ENCODE measurements around the gene ABI3BP.

ABI3BP gene

DNA sequence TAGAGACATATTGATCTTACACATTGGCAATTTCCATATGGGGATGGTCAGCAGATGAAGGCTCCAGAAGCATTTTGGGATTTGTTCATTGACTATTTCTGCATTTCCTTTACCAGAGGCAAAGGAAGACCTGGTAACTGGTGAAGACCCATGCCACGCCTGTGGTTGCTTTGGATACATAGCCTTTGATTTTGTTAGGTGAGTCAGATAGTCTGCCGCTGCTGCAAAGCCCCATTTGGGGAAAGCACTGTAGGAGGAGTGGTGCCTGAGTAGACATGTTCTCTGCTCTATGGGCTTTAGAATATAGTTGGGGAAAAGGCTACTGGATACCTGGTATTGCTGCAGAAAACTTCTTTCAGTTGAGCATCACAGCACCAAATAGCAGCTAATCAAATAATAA, 227.2 kb downstream of the ABI3BP start:
- no peaks in the 10 kb centered on the region for H3K36me3 ChIP-seq (replicated peaks; ENCODE audit: insufficient read depth, low read length)
- DNase-seq: no peak
- H4K20me1 ChIP-seq (ENCODE audit: insufficient read depth, low read length): no peaks in the 10 kb centered on the region
- H3K27me3 ChIP-seq (replicated peaks; ENCODE audit: insufficient read depth, low read length): no peaks in the 10 kb centered on the region
- H3K4me1 ChIP-seq (ENCODE audit: low read length): peaks cover 10% of the 10 kb centered on the region
- no peaks in the 10 kb centered on the region for H3K9me2 ChIP-seq (replicated peaks; ENCODE audit: insufficient read depth, low read length)
- H3K4me2 ChIP-seq (ENCODE audit: low read depth, low read length): no peak overlapping the region
- H3K9me3 ChIP-seq (replicated peaks; ENCODE audit: insufficient read depth, low read length): no peaks in the 10 kb centered on the region
- peaks cover 3% of the 10 kb centered on the region for H3F3A ChIP-seq (ENCODE audit: insufficient read depth, low read length)
- no peak overlapping the region for H3K27ac ChIP-seq (ENCODE audit: low read length)
- TF ChIP-seq EZH2phosphoT487 (IDR thresholded peaks at IDR 0.05; ENCODE audit: low read length) (no peak), EZH2 (optimal IDR thresholded peaks at IDR 0.05; ENCODE audit: low read depth, low read length) (no peak)
- TF ChIP-seq, protein P1, sequence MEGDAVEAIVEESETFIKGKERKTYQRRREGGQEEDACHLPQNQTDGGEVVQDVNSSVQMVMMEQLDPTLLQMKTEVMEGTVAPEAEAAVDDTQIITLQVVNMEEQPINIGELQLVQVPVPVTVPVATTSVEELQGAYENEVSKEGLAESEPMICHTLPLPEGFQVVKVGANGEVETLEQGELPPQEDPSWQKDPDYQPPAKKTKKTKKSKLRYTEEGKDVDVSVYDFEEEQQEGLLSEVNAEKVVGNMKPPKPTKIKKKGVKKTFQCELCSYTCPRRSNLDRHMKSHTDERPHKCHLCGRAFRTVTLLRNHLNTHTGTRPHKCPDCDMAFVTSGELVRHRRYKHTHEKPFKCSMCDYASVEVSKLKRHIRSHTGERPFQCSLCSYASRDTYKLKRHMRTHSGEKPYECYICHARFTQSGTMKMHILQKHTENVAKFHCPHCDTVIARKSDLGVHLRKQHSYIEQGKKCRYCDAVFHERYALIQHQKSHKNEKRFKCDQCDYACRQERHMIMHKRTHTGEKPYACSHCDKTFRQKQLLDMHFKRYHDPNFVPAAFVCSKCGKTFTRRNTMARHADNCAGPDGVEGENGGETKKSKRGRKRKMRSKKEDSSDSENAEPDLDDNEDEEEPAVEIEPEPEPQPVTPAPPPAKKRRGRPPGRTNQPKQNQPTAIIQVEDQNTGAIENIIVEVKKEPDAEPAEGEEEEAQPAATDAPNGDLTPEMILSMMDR (IDR thresholded peaks at IDR 0.05; ENCODE audit: low read length): no peak
- no peaks in the 10 kb centered on the region for H3K79me2 ChIP-seq (ENCODE audit: low read length)
- H2AFZ ChIP-seq (ENCODE audit: low read length): no peak overlapping the region
- H3K4me3 ChIP-seq (ENCODE audit: low read length): no peak overlapping the region
- H3K9ac ChIP-seq (ENCODE audit: low read length): no peak overlapping the region

DNA sequence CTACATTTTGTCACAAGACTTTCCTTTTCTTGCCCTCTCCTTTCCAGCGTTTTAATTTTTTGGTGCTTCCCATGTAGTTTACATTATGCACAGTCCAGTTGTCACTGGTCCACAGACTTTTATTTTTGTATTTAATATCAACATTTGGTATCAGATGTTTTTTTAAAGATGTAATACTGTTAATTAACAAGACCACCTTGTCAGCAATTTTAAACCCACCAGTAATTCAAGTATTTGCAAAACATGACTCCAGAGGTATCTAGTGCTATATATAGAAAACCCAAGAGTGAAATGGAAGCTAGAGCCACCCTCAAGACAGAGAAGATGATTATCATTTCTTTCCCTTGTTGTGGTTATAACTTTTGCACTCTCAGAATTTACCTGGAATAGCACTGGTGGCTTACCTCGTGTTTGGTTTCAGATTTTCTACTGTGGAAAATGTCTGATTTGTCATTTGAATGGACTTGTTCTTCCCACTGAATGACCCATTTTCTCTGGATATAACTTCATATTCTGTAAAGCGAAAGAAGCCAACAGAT, 227.7 kb downstream of the ABI3BP start:
- Histone ChIP-seq H3K9me2 (replicated peaks; ENCODE audit: insufficient read depth, low read length) (no peaks in the 10 kb centered on the region), H3K9ac (ENCODE audit: low read length) (no peak overlapping the region), H3K27me3 (replicated peaks; ENCODE audit: insufficient read depth, low read length) (no peaks in the 10 kb centered on the region), H3K36me3 (replicated peaks; ENCODE audit: insufficient read depth, low read length) (no peaks in the 10 kb centered on the region), H3K4me3 (ENCODE audit: low read length) (no peak overlapping the region), H3K79me2 (ENCODE audit: low read length) (no peaks in the 10 kb centered on the region), H3K9me3 (replicated peaks; ENCODE audit: insufficient read depth, low read length) (no peaks in the 10 kb centered on the region), H4K20me1 (ENCODE audit: insufficient read depth, low read length) (no peaks in the 10 kb centered on the region), H3K4me2 (ENCODE audit: low read depth, low read length) (no peak overlapping the region), H3K4me1 (ENCODE audit: low read length) (peaks cover 14% of the 10 kb centered on the region), H3K27ac (ENCODE audit: low read length) (no peak overlapping the region), H2AFZ (ENCODE audit: low read length) (no peak overlapping the region), H3F3A (ENCODE audit: insufficient read depth, low read length) (peaks cover 9% of the 10 kb centered on the region)
- no peak for DNase-seq
- TF ChIP-seq EZH2phosphoT487 (IDR thresholded peaks at IDR 0.05; ENCODE audit: low read length) (no peak), EZH2 (optimal IDR thresholded peaks at IDR 0.05; ENCODE audit: low read depth, low read length) (no peak)
- TF ChIP-seq, protein P1 (IDR thresholded peaks at IDR 0.05; ENCODE audit: low read length): no peak

DNA sequence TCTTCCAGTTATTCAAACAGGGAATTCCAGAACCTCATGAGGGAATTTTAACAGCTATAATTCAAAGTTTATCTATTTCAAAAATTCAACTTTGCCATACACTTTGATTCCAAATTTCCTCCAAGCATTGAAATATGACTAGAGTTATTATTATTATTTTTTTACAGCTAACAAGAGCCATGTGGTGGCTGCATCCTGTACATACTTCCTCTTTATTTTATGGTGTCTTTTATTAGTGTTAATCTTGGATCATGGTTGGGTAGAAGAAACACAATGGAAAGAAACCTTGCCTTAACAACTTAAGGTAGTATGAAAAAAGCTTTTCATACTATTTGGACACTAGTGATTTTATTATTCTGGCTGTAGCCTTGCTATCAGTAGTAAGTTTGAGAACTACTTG, 231.3 kb downstream of the ABI3BP start:
- Histone ChIP-seq H3K4me1 (ENCODE audit: low read length) (peaks cover 26% of the 10 kb centered on the region), H3K27ac (ENCODE audit: low read length) (no peak overlapping the region), H3K9me2 (replicated peaks; ENCODE audit: insufficient read depth, low read length) (no peaks in the 10 kb centered on the region), H3K4me3 (ENCODE audit: low read length) (no peak overlapping the region), H3K36me3 (replicated peaks; ENCODE audit: insufficient read depth, low read length) (no peaks in the 10 kb centered on the region), H3K4me2 (ENCODE audit: low read depth, low read length) (no peak overlapping the region), H2AFZ (ENCODE audit: low read length) (no peak overlapping the region), H3K27me3 (replicated peaks; ENCODE audit: insufficient read depth, low read length) (no peaks in the 10 kb centered on the region), H3K79me2 (ENCODE audit: low read length) (no peaks in the 10 kb centered on the region), H3K9me3 (replicated peaks; ENCODE audit: insufficient read depth, low read length) (no peaks in the 10 kb centered on the region), H3K9ac (ENCODE audit: low read length) (no peak overlapping the region), H3F3A (ENCODE audit: insufficient read depth, low read length) (peaks cover 20% of the 10 kb centered on the region), H4K20me1 (ENCODE audit: insufficient read depth, low read length) (no peaks in the 10 kb centered on the region)
- DNase-seq: no peak
- TF ChIP-seq EZH2 (optimal IDR thresholded peaks at IDR 0.05; ENCODE audit: low read depth, low read length) (no peak), EZH2phosphoT487 (IDR thresholded peaks at IDR 0.05; ENCODE audit: low read length) (no peak)
- TF ChIP-seq, protein P1 (IDR thresholded peaks at IDR 0.05; ENCODE audit: low read length): no peak

All from MM.1S (cell line).